Measurements from ENCODE around the gene SALL3. TPM values are rescaled to one million over a fixed set of nuclear protein-coding genes. Genes with fewer than 3 reads are reported as not detected.

SALL3 gene
- total and polyA plus RNA-seq, 2 of the 8 experiments (the other 6 are each of a cell fraction or from before 2014, with no cell fraction given): 10.5 to 46.4 TPM

DNA sequence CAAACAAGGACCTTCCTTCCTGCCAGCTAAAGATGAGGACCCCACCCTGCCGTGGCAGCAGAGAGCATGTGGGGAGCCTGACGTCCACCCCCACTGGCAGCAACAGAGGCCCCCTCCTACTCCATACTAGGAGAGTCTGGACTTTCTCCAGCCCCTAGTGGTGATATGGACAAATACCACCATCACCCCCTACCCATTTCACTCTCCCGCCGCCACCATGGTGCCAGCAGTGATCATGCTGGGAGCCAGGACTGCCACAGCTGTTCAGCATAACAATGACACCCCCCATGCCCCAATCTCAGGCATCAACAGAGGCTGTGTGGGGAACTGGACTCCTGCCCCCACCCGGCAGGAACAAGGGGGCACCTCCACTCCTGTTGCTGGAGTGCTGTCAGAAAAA, 46.9 kb downstream of the SALL3 start:
- Histone ChIP-seq H3K23me2 (ENCODE audit: low read depth, low read length) (no peaks in the 10 kb centered on the region), H3K4me1 (replicated peaks in 1 of 4; ENCODE audit: control insufficient read depth in 3 of 4, insufficient read depth in 4 of 4, low read length in 3 of 4) (peaks cover 0 to 5% (median 3%) of the 10 kb centered on the region in 4 experiments; a peak in 3 of 7 replicates), H4K91ac (replicated peaks; ENCODE audit: insufficient read length, low read length) (no peak overlapping the region), H2BK20ac (ENCODE audit: low read length) (no peak overlapping the region), H3K27me3 (replicated peaks in 1 of 4; ENCODE audit: control insufficient read depth in 3 of 4, extremely low read depth in 1 of 4, insufficient read depth in 3 of 4, low read length in 3 of 4) (no peaks in the 10 kb centered on the region), H3K27ac (ENCODE audit: low read depth, low read length) (no peak overlapping the region), H4K8ac (ENCODE audit: extremely low read depth, insufficient read depth, low read length) (peak overlapping the region; percentile 45; the same call in 1 of the 2 replicates), H3K9me3 (ENCODE audit: insufficient read depth in 2 of 2, low read depth in 1 of 2, low read length in 1 of 2) (peaks cover 5 to 16% of the 10 kb centered on the region in 2 experiments), H2AK5ac (ENCODE audit: low read depth, low read length) (no peak overlapping the region), H4K20me1 (replicated peaks in 1 of 2; ENCODE audit: control insufficient read depth in 1 of 2, insufficient read depth in 2 of 2, low read length in 2 of 2) (no peaks in the 10 kb centered on the region), H3K4ac (replicated peaks; ENCODE audit: insufficient read length, low read depth, low read length) (no peak overlapping the region), H3K23ac (ENCODE audit: insufficient read length) (no peak overlapping the region), H3K36me3 (ENCODE audit: control insufficient read depth in 2 of 4, insufficient read depth in 4 of 4, low read length in 3 of 4) (no peaks in the 10 kb centered on the region), H2BK120ac (replicated peaks; ENCODE audit: low read depth, low read length) (no peak overlapping the region), H3K4me2 (ENCODE audit: insufficient read depth in 1 of 2, low read depth in 2 of 2, low read length in 2 of 2) (peak overlapping the region in 1 of 2 experiments; percentile 16; a peak in 1 of 4 replicates), H3K79me2 (ENCODE audit: control insufficient read depth in 1 of 2, insufficient read depth in 2 of 2, low read length in 2 of 2) (no peaks in the 10 kb centered on the region), H2AFZ (ENCODE audit: low read length) (peak overlapping the region; percentile 37; the same call in 1 of the 2 replicates), H3K56ac (replicated peaks; ENCODE audit: insufficient read length, low read depth, low read length) (no peak overlapping the region), H4K5ac (ENCODE audit: insufficient read length, low read depth, low read length) (peak overlapping the region; percentile 16), H2BK15ac (ENCODE audit: low read length) (no peak overlapping the region), H3K9ac (replicated peaks in 1 of 4; ENCODE audit: extremely low read depth in 1 of 4, low read depth in 3 of 4, low read length in 3 of 4) (no peak overlapping the region), H3K79me1 (ENCODE audit: low read depth, low read length) (no peaks in the 10 kb centered on the region), H2BK5ac (ENCODE audit: low read depth, low read length) (peak overlapping the region; percentile 28; the same call in 1 of the 2 replicates), H2BK12ac (ENCODE audit: low read depth, low read length) (no peak overlapping the region), H3K18ac (ENCODE audit: extremely low read depth, low read length) (no peak overlapping the region; the same call in 1 of the 2 replicates), H3K4me3 (ENCODE audit: extremely low read depth in 1 of 4, insufficient read depth in 2 of 4, low read depth in 3 of 4, low read length in 4 of 4) (no peak overlapping the region), H3K14ac (ENCODE audit: insufficient read length) (no peak overlapping the region)
- ChIA-PET POLR2A (ENCODE audit: partially characterized antibody) (interaction anchor here (1.2 to 1.6 kb wide), 2 partner anchors 9 to 131 kb away, joined by 3 to 7 read pairs; no protein-coding TSS in a partner anchor), CTCF (ENCODE audit: partially characterized antibody) (interaction anchor here (0.5 to 2.8 kb wide), 10 partner anchors 16 to 1054 kb away, joined by 3 to 12 read pairs (median 4); no protein-coding TSS in a partner anchor)
- FAIRE-seq: no peak
- DNase-seq (ENCODE audit: low read depth in 1 of 2, low spot score in 2 of 2): peak in 1 of 2 experiments; percentile 65
- 44% methylated on average over 5 of the region's 5 CpGs; no CpG with 5 or more reads in 1 of the 2 experiments for WGBS, 2 experiments (ENCODE audit: extremely low coverage in 1 of 2, insufficient coverage in 1 of 2, insufficient read length in 1 of 2, insufficient replicate concordance in 2 of 2, low coverage in 1 of 2, low lambda C conversion rate in 2 of 2, missing lambda C conversion rate in 1 of 2)
- TF ChIP-seq YY1 (IDR thresholded peaks at IDR 0.05; ENCODE audit: low read depth, low read length) (peak; percentile 77), ASH2L (IDR thresholded peaks at IDR 0.05; ENCODE audit: low read length) (no peak), HDAC2 (IDR thresholded peaks at IDR 0.05; ENCODE audit: borderline replicate concordance in 1 of 2, low read depth in 2 of 2, low read length in 2 of 2) (peak in 1 of 2 experiments; percentile 88; a peak in 1 of 4 replicates), RAD21 (IDR thresholded peaks at IDR 0.05 in 1 of 2, conservative IDR thresholded peaks at IDR 0.05 in 1 of 2; ENCODE audit: low read depth in 2 of 2, low read length in 2 of 2) (peak; percentile 13 to 38; a peak in 3 of 4 replicates), SRF (IDR thresholded peaks at IDR 0.05; ENCODE audit: low read depth, low read length) (no peak), BCL11A (IDR thresholded peaks at IDR 0.05; ENCODE audit: low read depth in 2 of 2, low read length in 2 of 2) (no peak), TEAD4 (IDR thresholded peaks at IDR 0.05; ENCODE audit: low read depth, low read length) (peak; percentile 51; the same call in 1 of the 2 replicates), SP1 (IDR thresholded peaks at IDR 0.05; ENCODE audit: low read depth, low read length) (no peak), KDM1A (IDR thresholded peaks at IDR 0.05; ENCODE audit: borderline replicate concordance, low read length) (no peak), PHF8 (conservative IDR thresholded peaks at IDR 0.05; ENCODE audit: low read depth, low read length) (no peak), KDM5A (IDR thresholded peaks at IDR 0.05; ENCODE audit: low read length) (no peak), SP4 (IDR thresholded peaks at IDR 0.05; ENCODE audit: low read length) (no peak)
- TF ChIP-seq, protein P1, sequence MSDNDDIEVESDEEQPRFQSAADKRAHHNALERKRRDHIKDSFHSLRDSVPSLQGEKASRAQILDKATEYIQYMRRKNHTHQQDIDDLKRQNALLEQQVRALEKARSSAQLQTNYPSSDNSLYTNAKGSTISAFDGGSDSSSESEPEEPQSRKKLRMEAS (IDR thresholded peaks at IDR 0.05): peak; percentile 44; the same call in 1 of the 2 replicates

Measured in H1 (cell line).